ENCODE measurements around the gene AOAH. TPM values are rescaled to one million over a fixed set of nuclear protein-coding genes. Genes with fewer than 3 reads are reported as not detected.

Gene AOAH
- total and polyA plus RNA-seq, 2 of the 4 experiments (the other 2 are of a cell fraction), result not detected

DNA sequence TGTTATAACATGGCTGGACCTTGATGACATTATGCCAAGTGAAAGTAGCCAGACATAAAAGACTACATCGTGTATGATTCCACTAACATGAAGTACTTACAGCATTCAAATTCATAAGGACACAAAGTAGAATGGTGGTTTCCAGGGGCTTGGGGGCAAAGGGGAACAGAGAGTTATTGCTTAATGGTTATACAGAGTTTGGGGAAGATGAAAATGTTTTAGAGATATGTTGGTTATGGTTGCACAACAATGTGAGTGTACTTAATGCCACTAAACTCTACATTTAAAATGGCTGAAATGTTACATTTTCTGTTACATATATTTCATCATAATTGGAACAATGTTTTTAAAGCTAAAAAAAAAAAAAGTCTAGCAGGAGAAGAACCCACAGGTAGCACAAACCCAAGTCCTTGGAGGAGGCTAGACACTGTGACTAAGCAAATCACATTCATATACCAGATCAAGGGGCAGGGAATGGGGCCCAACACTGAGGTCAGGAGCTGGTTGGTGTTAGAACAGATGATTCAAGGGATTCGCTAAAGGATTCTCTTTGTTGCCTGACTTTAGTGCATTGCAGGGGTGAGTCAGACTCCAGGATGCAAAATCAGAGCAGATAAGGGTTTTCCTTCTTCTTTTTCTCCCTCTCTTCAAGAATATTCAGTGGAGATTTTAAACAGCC is 25.1 kb upstream of the AOAH start:
- CTCF ChIA-PET, result no interaction called here
- no peak for ATAC-seq (ENCODE audit: low read depth)

More for the DNA sequence above, 25.1 kb upstream of the AOAH start:
- Histone ChIP-seq H3K79me1 (ENCODE audit: low read depth in 1 of 2, low read length in 2 of 2) (no peaks in the 10 kb centered on the region), H3K4me1 (ENCODE audit: control insufficient read depth, insufficient read depth, low read length) (no peaks in the 10 kb centered on the region), H3K4me2 (ENCODE audit: low read depth, low read length) (no peak overlapping the region), H3K9ac (ENCODE audit: low read depth, low read length) (no peak overlapping the region), H3K36me3 (ENCODE audit: control insufficient read depth, insufficient read depth, low read length) (no peaks in the 10 kb centered on the region), H2AK9ac (replicated peaks; ENCODE audit: low read depth, low read length, poor library complexity) (no peak overlapping the region), H2AK5ac (ENCODE audit: low read depth, low read length) (no peak overlapping the region), H4K91ac (ENCODE audit: insufficient read depth, low read depth, low read length) (no peak overlapping the region), H3K56ac (ENCODE audit: extremely low read depth, insufficient read depth, low read length) (no peak overlapping the region), H3K27ac (ENCODE audit: insufficient read depth, low read length) (no peak overlapping the region), H2BK5ac (ENCODE audit: low read depth, low read length, poor library complexity, severe bottlenecking) (no peak overlapping the region), H4K8ac (ENCODE audit: low read depth in 2 of 2, low read length in 2 of 2) (no peak overlapping the region), H4K5ac (ENCODE audit: low read depth, low read length) (no peak overlapping the region), H2BK20ac (ENCODE audit: low read depth, low read length) (no peak overlapping the region), H4K20me1 (ENCODE audit: insufficient read depth, low read length) (no peaks in the 10 kb centered on the region), H3K4me3 (ENCODE audit: insufficient read depth, low read depth, low read length) (no peak overlapping the region), H3K23ac (ENCODE audit: low read depth, low read length) (no peak overlapping the region), H3K27me3 (ENCODE audit: control insufficient read depth, insufficient read depth, low read length) (no peaks in the 10 kb centered on the region), H3K9me3 (ENCODE audit: control insufficient read depth, insufficient read depth, low read length) (no peaks in the 10 kb centered on the region), H2AFZ (replicated peaks; ENCODE audit: low read length, poor library complexity) (no peak overlapping the region), H3K4ac (ENCODE audit: low read depth, low read length) (no peak overlapping the region), H3K14ac (replicated peaks; ENCODE audit: low read depth, low read length) (no peak overlapping the region), H2BK120ac (ENCODE audit: low read depth, low read length) (no peak overlapping the region), H2BK15ac (ENCODE audit: low read depth, low read length) (no peak overlapping the region), H3K9me1 (ENCODE audit: insufficient read depth, low read length) (no peaks in the 10 kb centered on the region), H3K18ac (ENCODE audit: low read depth, low read length) (no peak overlapping the region)
- TF ChIP-seq MXI1 (IDR thresholded peaks at IDR 0.05; ENCODE audit: borderline replicate concordance, low read depth, low read length) (no peak), CEBPB (IDR thresholded peaks at IDR 0.05; ENCODE audit: low read depth, low read length) (peak; percentile 31; the same call in 1 of the 2 replicates), MAZ (IDR thresholded peaks at IDR 0.05; ENCODE audit: borderline replicate concordance, low read depth, low read length) (no peak)
- in situ Hi-C loops (cut with MboI; ENCODE audit: low sequenced_read_pairs) (no loop called here), intact Hi-C loops (cut with micrococcal nuclease) (no loop called here), dilution Hi-C loops (cut with HindIII; ENCODE audit: low sequenced_read_pairs, unreplicated experiment) (no loop called here)
- WGBS, 2 experiments (ENCODE audit: extremely low coverage in 2 of 2, insufficient read length in 1 of 2), result no CpG with 5 or more reads among the region's 2 CpGs
- BruUV-seq (replicated peaks), result no TSS peak
- POLR2A ChIA-PET (ENCODE audit: unreplicated experiment), result interaction anchor here (0.6 kb wide), 1 partner anchor 174 kb away, joined by 5 read pairs; no protein-coding TSS in a partner anchor
- peak; percentile 10 for DNase-seq

All from IMR-90 (cell line).